SK-N-SH (cell line): ENCODE data around the gene SENP5. TPM values are rescaled to one million over a fixed set of nuclear protein-coding genes. Genes with fewer than 3 reads are reported as not detected.

ENCODE experiments used
- CTCF ChIA-PET: fragments of 300-600, 350-600 bp; formaldehyde crosslinking; extraction: SDS; loops from one replicate; lab custom pipeline; 2021; lab: Yijun Ruan, JAX
- POLR2A ChIA-PET: fragments of 350-600 bp; sonication (Branson Sonifier 250); formaldehyde crosslinking; extraction: SDS; loops from one replicate; lab custom pipeline; 2020; ENCODE audit warnings: antibody characterized with exemption, inconsistent platforms; lab: Yijun Ruan, JAX
- DNase-seq: peaks from one replicate; pipeline ENCODE4 v3.0.0; 2012
- H2AFZ ChIP-seq: fragments of 200-600 bp; sonication (generic); 2 replicates; pipeline ENCODE4 v1.8.1; 2016; ENCODE audit warnings: antibody characterized with exemption, mild to moderate bottlenecking, low read depth
- H3F3A ChIP-seq: fragments of 200-600 bp; sonication (generic); replicated peaks from 2 replicates; pipeline ENCODE3; 2016; ENCODE audit warnings: antibody characterized with exemption, mild to moderate bottlenecking; ENCODE audit not compliant: insufficient read depth
- H3K27ac ChIP-seq, 2 experiments: fragments of 200-500 bp in 1 of 2; fragments of 200-600 bp in 1 of 2; sonication (Bioruptor generic) in 1 of 2; sonication (generic), shearing (Covaris generic) in 1 of 2; 2 replicates each; pipeline versions ENCODE4 v1.5.1 to v1.6.1; 2014 to 2016; ENCODE audit warnings: low read depth in 2 of 2, inconsistent platforms in 1 of 2, low read length in 1 of 2, mild to moderate bottlenecking in 1 of 2, mixed read lengths in 1 of 2
- H3K27me3 ChIP-seq: fragments of 200-600 bp; sonication (generic), shearing (Covaris generic); 2 replicates; pipeline ENCODE4 v1.6.1; 2016; ENCODE audit warnings: mixed run types; ENCODE audit not compliant: insufficient read depth
- H3K36me3 ChIP-seq, 2 experiments: fragments of 200-500 bp in 1 of 2; fragments of 200-600 bp in 1 of 2; sonication (Bioruptor generic) in 1 of 2; sonication (generic) in 1 of 2; replicated peaks in 1 of 2; 2 replicates each; pipeline versions ENCODE3 to v1.5.1; 2014 to 2016; ENCODE audit warnings: low read length in 1 of 2, mild to moderate bottlenecking in 1 of 2; ENCODE audit not compliant: insufficient read depth in 2 of 2, control insufficient read depth in 1 of 2
- H3K4me1 ChIP-seq, 2 experiments: fragments of 200-500 bp in 1 of 2; fragments of 200-600 bp in 1 of 2; sonication (Bioruptor generic) in 1 of 2; sonication (generic), shearing (Covaris generic) in 1 of 2; 2 replicates each; pipeline versions ENCODE4 v1.5.1 to v1.6.1; 2014 to 2016; ENCODE audit warnings: low read depth in 1 of 2, low read length in 1 of 2, mixed run types in 1 of 2; ENCODE audit not compliant: insufficient read depth in 2 of 2, control insufficient read depth in 1 of 2
- H3K4me2 ChIP-seq: fragments of 200-600 bp; sonication (generic), shearing (Covaris generic); 2 replicates; pipeline ENCODE4 v1.6.1; 2017; ENCODE audit warnings: mixed run types
- H3K4me3 ChIP-seq, 2 experiments: fragments of 200-500 bp in 1 of 2; fragments of 200-600 bp in 1 of 2; sonication (Bioruptor generic) in 1 of 2; sonication (generic), shearing (Covaris generic) in 1 of 2; 2 replicates each; pipeline versions ENCODE4 v1.5.1 to v1.8.1; 2014 to 2016; ENCODE audit warnings: low read depth in 2 of 2, inconsistent platforms in 1 of 2, low read length in 1 of 2, mild to moderate bottlenecking in 1 of 2, mixed read lengths in 1 of 2, moderate library complexity in 1 of 2
- H3K79me2 ChIP-seq: fragments of 200-600 bp; sonication (generic); 2 replicates; pipeline ENCODE4 v1.8.1; 2017; ENCODE audit warnings: mild to moderate bottlenecking; ENCODE audit not compliant: insufficient read depth
- H3K9ac ChIP-seq: fragments of 200-600 bp; sonication (generic); 2 replicates; pipeline ENCODE4 v1.6.1; 2017; ENCODE audit warnings: mixed run types
- H3K9me2 ChIP-seq: fragments of 200-600 bp; sonication (generic); 2 replicates; pipeline ENCODE4 v1.6.1; 2017; ENCODE audit warnings: mixed run types
- H3K9me3 ChIP-seq: fragments of 200-600 bp; sonication (generic); 2 replicates; pipeline ENCODE4 v1.6.1; 2017; ENCODE audit warnings: mixed run types, mild to moderate bottlenecking, moderate library complexity
- H4K20me1 ChIP-seq: fragments of 200-600 bp; sonication (generic); 2 replicates; pipeline ENCODE4 v1.6.1; 2017; ENCODE audit warnings: mild to moderate bottlenecking, mixed run types; ENCODE audit not compliant: insufficient read depth
- CHD2 ChIP-seq: fragments of 150-350 bp; IDR thresholded peaks from 2 replicates; pipeline ENCODE4 v1.6.1; 2018; ENCODE audit warnings: low read length; ENCODE audit not compliant: partially characterized antibody
- ELF1 ChIP-seq: IDR thresholded peaks from 2 replicates; pipeline ENCODE4 v1.4.0; 2012
- EP300 ChIP-seq, 2 experiments: IDR thresholded peaks; 2 replicates each; pipeline versions ENCODE4 v1.4.0 to v1.6.1; 2012; ENCODE audit warnings: borderline replicate concordance in 1 of 2, low read depth in 1 of 2, low read length in 1 of 2
- FOXM1 ChIP-seq: IDR thresholded peaks from 2 replicates; pipeline ENCODE4 v1.4.0; 2012; ENCODE audit warnings: low read depth, mild to moderate bottlenecking
- GATA2 ChIP-seq: sonication (generic); formaldehyde crosslinking; IDR thresholded peaks from 2 replicates; pipeline ENCODE4 v1.5.0; 2020; ENCODE audit warnings: mild to moderate bottlenecking, missing genetic modification reagents
- NFIC ChIP-seq: IDR thresholded peaks from 2 replicates; pipeline ENCODE4 v1.4.0; 2012; ENCODE audit warnings: borderline replicate concordance
- POLR2AphosphoS5 ChIP-seq: IDR thresholded peaks from 2 replicates; pipeline ENCODE4 v1.6.1; 2012; ENCODE audit warnings: low read depth, low read length
- RXRA ChIP-seq: IDR thresholded peaks from 2 replicates; pipeline ENCODE4 v1.4.0; 2012; ENCODE audit warnings: low read depth, mild to moderate bottlenecking, borderline replicate concordance
- SIN3A ChIP-seq: IDR thresholded peaks from 2 replicates; pipeline ENCODE4 v1.6.1; 2012; ENCODE audit warnings: low read depth, mild to moderate bottlenecking, low read length, moderate library complexity, borderline replicate concordance
- YY1 ChIP-seq: IDR thresholded peaks from 2 replicates; pipeline ENCODE4 v1.4.0; 2012; ENCODE audit warnings: low read depth, mild to moderate bottlenecking
- WGBS: methylation state at CpG from one replicate; pipeline ENCODE4 v1.1.6; 2017; ENCODE audit warnings: low lambda C conversion rate; 5-methylcytosine and 5-hydroxymethylcytosine counted together
- polyA plus RNA-seq, 3 experiments: library from polyadenylated mRNA; depleted of rRNA; stranded (reverse); fragments of >200 nt; gene quantifications; 2 replicates each; pipeline ENCODE4 v1.2.3, GENCODE V29; 2012
- TF ChIP-seq, protein P1 (sequence below): IDR thresholded peaks from 2 replicates; pipeline ENCODE4 v1.4.0; 2012; ENCODE audit warnings: low read depth
- TF ChIP-seq, protein P2 (sequence below): fragments of 200-600 bp; sonication (generic); IDR thresholded peaks from 2 replicates; pipeline ENCODE4 v1.6.1; 2017; ENCODE audit warnings: antibody characterized with exemption, mild to moderate bottlenecking, moderate library complexity
- TF ChIP-seq, protein P3 (sequence below): fragments of 150-350 bp; IDR thresholded peaks from 2 replicates; pipeline ENCODE4 v1.6.1; 2017; ENCODE audit warnings: antibody characterized with exemption, low read length, low read depth, borderline replicate concordance
- TF ChIP-seq, protein P4 (sequence below): IDR thresholded peaks from 2 replicates; pipeline ENCODE4 v1.4.0; 2012; ENCODE audit warnings: low read depth, borderline replicate concordance
- TF ChIP-seq, protein P5 (sequence below): IDR thresholded peaks from 2 replicates; pipeline ENCODE4 v1.6.1; 2012; ENCODE audit warnings: mild to moderate bottlenecking, low read depth, low read length, moderate library complexity

SENP5 gene
- polyA plus RNA-seq, 1 of the 3 experiments (the other 2 are of a cell fraction): 7.5 TPM

DNA sequence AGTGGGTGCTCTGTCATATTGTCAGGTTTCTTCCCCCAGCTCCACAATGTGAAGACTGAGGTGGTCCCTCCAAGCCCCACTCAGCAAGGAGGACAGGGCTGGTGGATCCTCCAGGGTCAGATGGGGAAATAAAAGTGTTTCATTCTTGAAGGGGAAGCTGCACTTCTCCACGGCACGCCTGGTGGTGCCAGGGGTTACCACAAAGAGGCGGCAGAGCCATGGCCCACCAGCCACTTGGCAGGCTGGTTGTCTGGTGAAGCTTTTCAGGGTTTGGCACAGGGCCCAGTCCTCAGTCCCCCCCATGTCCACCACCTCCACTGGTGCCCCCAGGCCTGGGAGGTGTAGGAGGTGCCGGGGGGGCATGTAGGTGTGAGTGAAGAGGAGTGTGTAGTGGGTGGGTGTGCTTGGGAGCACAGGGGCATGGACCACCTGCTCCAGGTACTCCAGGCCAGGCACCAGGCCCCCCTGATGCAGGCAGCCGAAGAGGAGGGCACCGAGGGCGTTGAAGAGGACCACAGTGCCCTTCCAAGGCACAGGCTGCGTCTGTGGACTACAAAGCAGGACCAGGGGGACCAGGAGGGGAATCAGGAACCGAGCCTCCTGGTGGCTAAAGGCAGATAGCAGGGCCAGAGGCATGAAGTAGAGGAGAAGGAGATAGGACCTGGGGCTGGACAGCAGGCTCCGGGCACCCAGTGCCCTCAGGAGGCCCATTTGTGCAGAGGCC, 79.6 kb downstream of the SENP5 start:
- Histone ChIP-seq H3K4me1 (peaks cover 6 to 7% of the 10 kb centered on the region in 2 experiments; a peak in 2 of 4 replicates), H3K9me2 (no peaks in the 10 kb centered on the region), H3K4me2 (no peak overlapping the region), H3K27me3 (no peaks in the 10 kb centered on the region), H3F3A (no peaks in the 10 kb centered on the region), H4K20me1 (0 out of 2 replicates have a peak, but pooled peaks cover 6% of the 10 kb centered on the region), H3K36me3 (no peaks in the 10 kb centered on the region), H3K79me2 (peaks cover 32% of the 10 kb centered on the region), H3K9ac (no peak overlapping the region), H3K9me3 (no peaks in the 10 kb centered on the region), H3K4me3 (no peak overlapping the region), H2AFZ (no peak overlapping the region), H3K27ac (no peak overlapping the region)
- WGBS: 96% methylated on average over 10 of the region's 10 CpGs
- ChIA-PET POLR2A (no interaction called here), CTCF (interaction anchor here (1.4 kb wide), 1 partner anchor 22 kb away, joined by 3 read pairs; no protein-coding TSS in a partner anchor)
- TF ChIP-seq, protein P1, sequence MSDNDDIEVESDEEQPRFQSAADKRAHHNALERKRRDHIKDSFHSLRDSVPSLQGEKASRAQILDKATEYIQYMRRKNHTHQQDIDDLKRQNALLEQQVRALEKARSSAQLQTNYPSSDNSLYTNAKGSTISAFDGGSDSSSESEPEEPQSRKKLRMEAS: no peak
- no peak for TF ChIP-seq CHD2
- TF ChIP-seq, protein P2, sequence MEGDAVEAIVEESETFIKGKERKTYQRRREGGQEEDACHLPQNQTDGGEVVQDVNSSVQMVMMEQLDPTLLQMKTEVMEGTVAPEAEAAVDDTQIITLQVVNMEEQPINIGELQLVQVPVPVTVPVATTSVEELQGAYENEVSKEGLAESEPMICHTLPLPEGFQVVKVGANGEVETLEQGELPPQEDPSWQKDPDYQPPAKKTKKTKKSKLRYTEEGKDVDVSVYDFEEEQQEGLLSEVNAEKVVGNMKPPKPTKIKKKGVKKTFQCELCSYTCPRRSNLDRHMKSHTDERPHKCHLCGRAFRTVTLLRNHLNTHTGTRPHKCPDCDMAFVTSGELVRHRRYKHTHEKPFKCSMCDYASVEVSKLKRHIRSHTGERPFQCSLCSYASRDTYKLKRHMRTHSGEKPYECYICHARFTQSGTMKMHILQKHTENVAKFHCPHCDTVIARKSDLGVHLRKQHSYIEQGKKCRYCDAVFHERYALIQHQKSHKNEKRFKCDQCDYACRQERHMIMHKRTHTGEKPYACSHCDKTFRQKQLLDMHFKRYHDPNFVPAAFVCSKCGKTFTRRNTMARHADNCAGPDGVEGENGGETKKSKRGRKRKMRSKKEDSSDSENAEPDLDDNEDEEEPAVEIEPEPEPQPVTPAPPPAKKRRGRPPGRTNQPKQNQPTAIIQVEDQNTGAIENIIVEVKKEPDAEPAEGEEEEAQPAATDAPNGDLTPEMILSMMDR: peak; percentile 9; the same call in 1 of the 2 replicates
- DNase-seq: no peak

DNA sequence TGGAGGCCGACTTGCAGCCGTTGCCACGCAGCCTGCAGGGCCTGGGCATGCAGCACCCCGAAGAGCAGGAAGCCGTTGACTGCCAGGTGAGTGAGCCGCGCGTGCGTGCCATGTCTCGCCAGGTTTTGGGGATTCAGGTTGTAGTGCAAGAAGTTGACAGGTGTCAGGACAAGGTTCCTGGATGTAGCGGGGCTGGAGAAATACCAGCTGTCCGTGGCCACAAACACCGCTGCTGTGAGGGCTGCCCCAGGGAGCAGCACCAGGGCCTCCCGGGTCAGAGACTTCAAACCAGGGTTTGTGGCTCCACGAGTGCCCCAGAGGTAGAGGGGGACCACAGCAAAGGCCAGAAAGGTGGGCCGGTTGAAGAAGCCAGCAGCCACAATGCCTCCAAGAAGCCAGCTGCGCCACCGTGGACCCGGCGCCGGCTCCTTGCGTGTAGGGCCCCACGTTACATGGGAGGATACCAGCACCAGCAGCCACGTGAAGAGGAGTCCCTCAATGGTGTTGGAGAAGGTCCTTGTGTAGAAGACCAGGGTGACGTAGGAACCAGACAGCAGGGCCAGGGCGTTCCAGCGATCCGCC, 80.2 kb downstream of the SENP5 start:
- no peaks in the 10 kb centered on the region for H3K9me2 ChIP-seq
- ChIA-PET CTCF (no interaction called here), POLR2A (no interaction called here)
- H3K79me2 ChIP-seq: peaks cover 28% of the 10 kb centered on the region
- H3K4me1 ChIP-seq: peaks cover 6 to 7% of the 10 kb centered on the region in 2 experiments; a peak in 2 of 4 replicates
- no peaks in the 10 kb centered on the region for H3F3A ChIP-seq
- H2AFZ ChIP-seq: no peak overlapping the region
- no peak for DNase-seq
- H3K4me2 ChIP-seq: no peak overlapping the region
- no peak overlapping the region for H3K27ac ChIP-seq
- H4K20me1 ChIP-seq: 0 out of 2 replicates have a peak, but pooled peaks cover 6% of the 10 kb centered on the region
- H3K9ac ChIP-seq: no peak overlapping the region
- no peaks in the 10 kb centered on the region for H3K36me3 ChIP-seq
- H3K9me3 ChIP-seq: no peaks in the 10 kb centered on the region
- 91% methylated on average over 9 of the region's 28 CpGs for WGBS
- H3K27me3 ChIP-seq: no peaks in the 10 kb centered on the region
- no peak overlapping the region for H3K4me3 ChIP-seq
- no peak for TF ChIP-seq RXRA
- TF ChIP-seq YY1: no peak
- TF ChIP-seq, protein P3, sequence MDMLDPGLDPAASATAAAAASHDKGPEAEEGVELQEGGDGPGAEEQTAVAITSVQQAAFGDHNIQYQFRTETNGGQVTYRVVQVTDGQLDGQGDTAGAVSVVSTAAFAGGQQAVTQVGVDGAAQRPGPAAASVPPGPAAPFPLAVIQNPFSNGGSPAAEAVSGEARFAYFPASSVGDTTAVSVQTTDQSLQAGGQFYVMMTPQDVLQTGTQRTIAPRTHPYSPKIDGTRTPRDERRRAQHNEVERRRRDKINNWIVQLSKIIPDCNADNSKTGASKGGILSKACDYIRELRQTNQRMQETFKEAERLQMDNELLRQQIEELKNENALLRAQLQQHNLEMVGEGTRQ: no peak
- TF ChIP-seq ELF1: no peak
- TF ChIP-seq SIN3A: no peak
- no peak for TF ChIP-seq CHD2
- TF ChIP-seq NFIC: no peak
- TF ChIP-seq, protein P4, sequence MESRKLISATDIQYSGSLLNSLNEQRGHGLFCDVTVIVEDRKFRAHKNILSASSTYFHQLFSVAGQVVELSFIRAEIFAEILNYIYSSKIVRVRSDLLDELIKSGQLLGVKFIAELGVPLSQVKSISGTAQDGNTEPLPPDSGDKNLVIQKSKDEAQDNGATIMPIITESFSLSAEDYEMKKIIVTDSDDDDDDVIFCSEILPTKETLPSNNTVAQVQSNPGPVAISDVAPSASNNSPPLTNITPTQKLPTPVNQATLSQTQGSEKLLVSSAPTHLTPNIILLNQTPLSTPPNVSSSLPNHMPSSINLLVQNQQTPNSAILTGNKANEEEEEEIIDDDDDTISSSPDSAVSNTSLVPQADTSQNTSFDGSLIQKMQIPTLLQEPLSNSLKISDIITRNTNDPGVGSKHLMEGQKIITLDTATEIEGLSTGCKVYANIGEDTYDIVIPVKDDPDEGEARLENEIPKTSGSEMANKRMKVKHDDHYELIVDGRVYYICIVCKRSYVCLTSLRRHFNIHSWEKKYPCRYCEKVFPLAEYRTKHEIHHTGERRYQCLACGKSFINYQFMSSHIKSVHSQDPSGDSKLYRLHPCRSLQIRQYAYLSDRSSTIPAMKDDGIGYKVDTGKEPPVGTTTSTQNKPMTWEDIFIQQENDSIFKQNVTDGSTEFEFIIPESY: no peak
- no peak for TF ChIP-seq POLR2AphosphoS5
- TF ChIP-seq, protein P5, sequence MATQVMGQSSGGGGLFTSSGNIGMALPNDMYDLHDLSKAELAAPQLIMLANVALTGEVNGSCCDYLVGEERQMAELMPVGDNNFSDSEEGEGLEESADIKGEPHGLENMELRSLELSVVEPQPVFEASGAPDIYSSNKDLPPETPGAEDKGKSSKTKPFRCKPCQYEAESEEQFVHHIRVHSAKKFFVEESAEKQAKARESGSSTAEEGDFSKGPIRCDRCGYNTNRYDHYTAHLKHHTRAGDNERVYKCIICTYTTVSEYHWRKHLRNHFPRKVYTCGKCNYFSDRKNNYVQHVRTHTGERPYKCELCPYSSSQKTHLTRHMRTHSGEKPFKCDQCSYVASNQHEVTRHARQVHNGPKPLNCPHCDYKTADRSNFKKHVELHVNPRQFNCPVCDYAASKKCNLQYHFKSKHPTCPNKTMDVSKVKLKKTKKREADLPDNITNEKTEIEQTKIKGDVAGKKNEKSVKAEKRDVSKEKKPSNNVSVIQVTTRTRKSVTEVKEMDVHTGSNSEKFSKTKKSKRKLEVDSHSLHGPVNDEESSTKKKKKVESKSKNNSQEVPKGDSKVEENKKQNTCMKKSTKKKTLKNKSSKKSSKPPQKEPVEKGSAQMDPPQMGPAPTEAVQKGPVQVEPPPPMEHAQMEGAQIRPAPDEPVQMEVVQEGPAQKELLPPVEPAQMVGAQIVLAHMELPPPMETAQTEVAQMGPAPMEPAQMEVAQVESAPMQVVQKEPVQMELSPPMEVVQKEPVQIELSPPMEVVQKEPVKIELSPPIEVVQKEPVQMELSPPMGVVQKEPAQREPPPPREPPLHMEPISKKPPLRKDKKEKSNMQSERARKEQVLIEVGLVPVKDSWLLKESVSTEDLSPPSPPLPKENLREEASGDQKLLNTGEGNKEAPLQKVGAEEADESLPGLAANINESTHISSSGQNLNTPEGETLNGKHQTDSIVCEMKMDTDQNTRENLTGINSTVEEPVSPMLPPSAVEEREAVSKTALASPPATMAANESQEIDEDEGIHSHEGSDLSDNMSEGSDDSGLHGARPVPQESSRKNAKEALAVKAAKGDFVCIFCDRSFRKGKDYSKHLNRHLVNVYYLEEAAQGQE: no peak
- TF ChIP-seq EP300 (IDR thresholded peaks at IDR 0.05; ENCODE audit: borderline replicate concordance in 1 of 2, low read depth in 1 of 2, low read length in 1 of 2): no peak
- no peak for TF ChIP-seq FOXM1
- no peak for TF ChIP-seq GATA2 (CRISPR knock-in tag)
